WI38 (cell line): ENCODE data around the gene LRRC14B.

Source experiments
- H3K4me3 ChIP-seq: 2 replicates; pipeline ENCODE4 v1.5.1; 2011; ENCODE audit warnings: low read depth, mild to moderate bottlenecking, control low read depth, low read length
- CTCF ChIP-seq: IDR thresholded peaks from 2 replicates; pipeline ENCODE4 v1.5.1; 2012; ENCODE audit warnings: low read depth, mild to moderate bottlenecking, control low read depth, low read length

The LRRC14B gene

GRCh38 chr5:170971-171800 is 20.1 kb upstream of the LRRC14B start:
- H3K4me3 ChIP-seq = no peak overlapping the region
- no peak for TF ChIP-seq CTCF

GRCh38 chr5:171801-172331 is 19.4 kb upstream of the LRRC14B start:
- no peak overlapping the region for H3K4me3 ChIP-seq
- no peak for TF ChIP-seq CTCF

- no peak overlapping the region for H3K4me3 ChIP-seq
- no peak for TF ChIP-seq CTCF
These were observed 18.9 kb upstream of the LRRC14B start for GRCh38 chr5:172421-172820.

GRCh38 chr5:172841-173251 is 18.4 kb upstream of the LRRC14B start:
- H3K4me3 ChIP-seq = no peak overlapping the region
- TF ChIP-seq CTCF = no peak

- H3K4me3 ChIP-seq = no peak overlapping the region
- TF ChIP-seq CTCF = no peak
These were observed 17.7 kb upstream of the LRRC14B start for GRCh38 chr5:173392-174290.

GRCh38 chr5:174291-174600 is 17.0 kb upstream of the LRRC14B start:
- TF ChIP-seq CTCF = no peak
- H3K4me3 ChIP-seq = no peak overlapping the region
